ENCODE data around the gene SLC13A3.
A peak's percentile ranks its signal among the peaks of the same experiment; 100 is the strongest.

Gene SLC13A3

GRCh38 chr20:46555370-46555956 is 95.8 kb downstream of the SLC13A3 start:
- no peak for DNase-seq (ENCODE audit: low read depth)

- no peak for DNase-seq (ENCODE audit: low read depth)
These were observed 96.4 kb downstream of the SLC13A3 start for GRCh38 chr20:46554828-46555227.

- DNase-seq (ENCODE audit: low read depth): no peak
These were observed 97.3 kb downstream of the SLC13A3 start for GRCh38 chr20:46553926-46554325.

GRCh38 chr20:46552460-46553420 is 98.5 kb downstream of the SLC13A3 start:
- no peak for DNase-seq (ENCODE audit: low read depth)

- no peak for DNase-seq (ENCODE audit: low read depth)
These were observed 99.5 kb downstream of the SLC13A3 start for GRCh38 chr20:46551522-46552381.

- DNase-seq (ENCODE audit: low read depth): no peak
These were observed 100.8 kb downstream of the SLC13A3 start, which contains the start of gene OCSTAMP for GRCh38 chr20:46550461-46550860. TSS of gene OCSTAMP (minus strand) at chr20:46550654. CDS start at chr20:46550560, 94 bp downstream.

- DNase-seq (ENCODE audit: low read depth): no peak
These were observed 101.9 kb downstream of the SLC13A3 start for GRCh38 chr20:46549188-46549972.

GRCh38 chr20:46548688-46549087 is 102.6 kb downstream of the SLC13A3 start:
- no peak for DNase-seq (ENCODE audit: low read depth)

GRCh38 chr20:46547995-46548394 is 103.3 kb downstream of the SLC13A3 start:
- DNase-seq (ENCODE audit: low read depth): no peak

GRCh38 chr20:46546936-46547335 is 104.3 kb downstream of the SLC13A3 start:
- no peak for DNase-seq (ENCODE audit: low read depth)

GRCh38 chr20:46546298-46546697 is 105.0 kb downstream of the SLC13A3 start:
- no peak for DNase-seq (ENCODE audit: low read depth)

GRCh38 chr20:46545827-46546138 is 105.5 kb downstream of the SLC13A3 start:
- no peak for DNase-seq (ENCODE audit: low read depth)

- DNase-seq (ENCODE audit: low read depth): peak; percentile 9
These were observed 106.0 kb downstream of the SLC13A3 start for GRCh38 chr20:46545077-46545826.

- no peak for DNase-seq (ENCODE audit: low read depth)
These were observed 106.7 kb downstream of the SLC13A3 start for GRCh38 chr20:46544576-46544975.

GRCh38 chr20:46543959-46544358 is 107.3 kb downstream of the SLC13A3 start:
- no peak for DNase-seq (ENCODE audit: low read depth)

- no peak for DNase-seq (ENCODE audit: low read depth)
These were observed 108.2 kb downstream of the SLC13A3 start for GRCh38 chr20:46543033-46543432.

GRCh38 chr20:46541229-46541935 is 109.9 kb downstream of the SLC13A3 start:
- no peak for DNase-seq (ENCODE audit: low read depth)

- DNase-seq (ENCODE audit: low read depth): no peak
These were observed 112.1 kb downstream of the SLC13A3 start for GRCh38 chr20:46539113-46539512.

- no peak for DNase-seq (ENCODE audit: low read depth)
These were observed 120.6 kb downstream of the SLC13A3 start for GRCh38 chr20:46530640-46531039.

GRCh38 chr20:46523696-46524328 is 127.4 kb downstream of the SLC13A3 start:
- no peak for DNase-seq (ENCODE audit: low read depth)

Data from stimulated activated CD8-positive, alpha-beta memory T cell treated with anti-CD3 and anti-CD28 coated beads, Interleukin-7, amount 100 ng/mL, for 24 hours (primary cell).